ENCODE results near the gene ASCL5. TPM values are rescaled to one million over a fixed set of nuclear protein-coding genes. Genes with fewer than 3 reads are reported as not detected.

Gene ASCL5
- under 1 TPM in 1 of 2 donors, not detected in 1; 0.24 TPM for total RNA-seq
- polyA plus RNA-seq (ENCODE audit: insufficient read depth, low read depth, low replicate concordance): not detected
- long read RNA-seq, donor 1: 0 reads
- long read RNA-seq, donor 2: 0 reads

- Histone ChIP-seq H3K9me3 (no peaks in the 10 kb centered on the region), H3K36me3 (ENCODE audit: low read depth, missing control alignments) (no peaks in the 10 kb centered on the region), H3K27me3 (no peaks in the 10 kb centered on the region), H3K4me1 (peaks cover 5% of the 10 kb centered on the region), H3K4me3 (no peak within 1 kb of the TSS), H3K27ac (no peak within 1 kb of the TSS)
- no peak for TF ChIP-seq POLR2A (IDR thresholded peaks at IDR 0.05)
- no peak for TF ChIP-seq CTCF (IDR thresholded peaks at IDR 0.05)
- intact Hi-C loops (cut with DNase I; ENCODE audit: low total_unique reads): no loop called here
- WGBS, 2 donors: 85 to 90% methylated on average over 21 to 24 of the region's 24 CpGs
- DNase-seq: no peak
These were observed at the start of gene ASCL5 for GRCh38 chr1:201126832-201127754. ASCL5 (minus strand) TSS chr1:201127184; CDS start chr1:201115372, 11,812 bp downstream.

- intact Hi-C loops (cut with DNase I; ENCODE audit: low total_unique reads): no loop called here
- DNase-seq: no peak
- Histone ChIP-seq H3K4me1 (no peaks in the 10 kb centered on the region), H3K4me3 (no peak overlapping the region), H3K36me3 (ENCODE audit: low read depth, missing control alignments) (no peaks in the 10 kb centered on the region), H3K9me3 (no peaks in the 10 kb centered on the region), H3K27me3 (no peaks in the 10 kb centered on the region), H3K27ac (no peak overlapping the region)
- WGBS, 2 donors: 81 to 89% methylated on average over 7 of the region's 7 CpGs
- no peak for TF ChIP-seq POLR2A (IDR thresholded peaks at IDR 0.05)
- TF ChIP-seq CTCF (IDR thresholded peaks at IDR 0.05): no peak
These were observed 49.0 kb upstream of the ASCL5 start for GRCh38 chr1:201175820-201176500.

GRCh38 chr1:201173736-201174135 lies 46.8 kb upstream of the ASCL5 start:
- no peak overlapping the region for H3K27ac ChIP-seq
- H3K4me1 ChIP-seq: peaks cover 6% of the 10 kb centered on the region
- H3K4me3 ChIP-seq: no peak overlapping the region
- WGBS, 2 donors: 94 to 98% methylated on average over 1 of the region's 1 CpG
- no peaks in the 10 kb centered on the region for H3K27me3 ChIP-seq
- no peaks in the 10 kb centered on the region for H3K36me3 ChIP-seq (ENCODE audit: low read depth, missing control alignments)
- H3K9me3 ChIP-seq: no peaks in the 10 kb centered on the region
- TF ChIP-seq POLR2A (IDR thresholded peaks at IDR 0.05): no peak
- no peak for TF ChIP-seq CTCF (IDR thresholded peaks at IDR 0.05)
- intact Hi-C loops (cut with DNase I; ENCODE audit: low total_unique reads): no loop called here
- no peak for DNase-seq

- Histone ChIP-seq H3K36me3 (ENCODE audit: low read depth, missing control alignments) (no peaks in the 10 kb centered on the region), H3K27ac (no peak overlapping the region), H3K9me3 (no peaks in the 10 kb centered on the region), H3K4me3 (no peak overlapping the region), H3K4me1 (peaks cover 6% of the 10 kb centered on the region), H3K27me3 (no peaks in the 10 kb centered on the region)
- WGBS, 2 donors: 95% methylated on average over 4 of the region's 4 CpGs
- intact Hi-C loops (cut with DNase I; ENCODE audit: low total_unique reads): no loop called here
- DNase-seq: no peak
- TF ChIP-seq CTCF (IDR thresholded peaks at IDR 0.05) (no peak), POLR2A (IDR thresholded peaks at IDR 0.05) (no peak)
These were observed 46.1 kb upstream of the ASCL5 start for GRCh38 chr1:201172999-201173610.
